Measurements from ENCODE around the gene UCN2.

DNA sequence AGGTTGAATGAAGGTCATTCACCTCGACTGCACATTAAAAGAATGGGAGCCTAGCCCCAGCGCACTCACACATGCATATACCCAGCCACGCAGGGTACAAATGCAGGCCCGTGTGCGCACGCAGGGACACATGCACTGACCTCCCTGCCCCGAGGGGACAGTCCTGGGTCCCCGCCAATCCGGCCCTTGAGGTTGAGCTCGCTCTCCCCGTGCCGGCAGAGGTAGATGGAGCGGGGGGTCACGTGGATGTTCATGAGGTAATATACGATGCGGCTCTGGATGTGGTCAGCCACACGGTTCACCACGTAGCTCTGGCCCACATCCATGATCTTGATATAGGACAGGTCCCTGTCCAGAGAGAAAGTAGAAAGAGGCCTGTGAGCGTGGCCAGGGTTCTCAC lies 27.5 kb downstream of the UCN2 start:
- no peak for TF ChIP-seq CTCF (conservative IDR thresholded peaks at IDR 0.05; ENCODE audit: low read length)
- TF ChIP-seq EZH2phosphoT487 (IDR thresholded peaks at IDR 0.05; ENCODE audit: borderline replicate concordance) = no peak
